ENCODE results near the gene CKAP5.

The CKAP5 gene

DNA sequence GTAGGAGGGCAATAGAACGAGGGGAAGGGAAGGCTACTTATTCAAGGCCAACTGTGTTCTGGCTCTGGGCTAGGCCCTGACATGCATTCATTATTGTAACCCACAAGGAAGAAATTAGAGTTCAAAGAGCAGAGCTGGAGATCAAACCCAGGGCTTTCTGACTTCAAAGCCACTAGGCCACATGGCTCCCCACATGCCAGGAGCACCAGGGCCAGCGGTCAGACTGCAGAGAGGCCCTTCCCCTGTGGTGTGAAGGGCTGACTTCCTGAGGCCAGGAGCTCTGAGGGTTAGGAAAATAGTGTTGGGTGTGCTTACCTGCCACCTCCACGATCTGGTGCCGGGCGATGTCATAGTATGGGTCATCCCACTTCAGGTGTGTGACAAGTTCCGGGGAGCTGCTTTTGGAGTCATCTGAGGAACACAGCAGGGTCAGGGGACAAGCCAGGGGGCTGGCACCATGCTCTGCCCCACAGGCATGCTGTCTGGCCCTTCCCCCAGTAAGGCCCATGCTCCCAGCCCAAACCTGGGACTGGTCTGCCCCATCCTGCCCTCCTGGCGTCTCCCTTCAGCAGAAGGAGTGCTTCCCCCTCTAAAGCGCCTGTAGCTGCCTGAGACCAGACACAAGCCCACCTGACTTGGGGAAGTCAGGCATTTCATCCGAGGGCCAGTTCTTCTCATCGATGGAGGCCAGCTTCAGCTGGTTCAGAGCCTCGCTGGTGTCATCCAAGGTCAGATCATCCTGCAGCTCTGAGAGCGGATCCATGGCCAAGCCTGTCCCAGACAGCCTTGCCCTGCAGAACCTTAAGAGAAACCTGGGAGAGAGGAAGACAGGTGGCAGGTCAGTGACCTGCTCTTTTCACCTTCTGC lies 150.5 kb downstream of the CKAP5 start:
- DNase-seq = no peak

DNA sequence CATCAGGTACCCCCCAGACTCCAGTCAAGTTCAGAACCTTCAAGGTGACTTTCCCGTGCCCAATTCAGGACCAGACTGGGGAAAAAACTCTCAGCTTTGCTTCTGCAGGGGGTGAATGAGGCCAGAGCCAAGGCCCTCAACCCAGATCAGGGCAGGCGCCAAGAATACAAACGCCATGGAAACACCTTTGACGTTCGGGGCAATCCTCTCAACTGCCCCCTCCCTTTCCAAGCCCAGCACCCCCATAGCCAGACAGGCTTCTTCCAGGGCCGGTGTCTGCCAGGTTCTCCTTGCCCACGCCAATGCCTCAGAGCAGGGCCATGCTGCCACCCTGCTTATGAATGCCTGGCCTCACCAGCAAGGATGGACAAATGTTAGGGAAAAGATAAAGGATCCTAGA lies 151.5 kb downstream of the CKAP5 start:
- no peak for DNase-seq

DNA sequence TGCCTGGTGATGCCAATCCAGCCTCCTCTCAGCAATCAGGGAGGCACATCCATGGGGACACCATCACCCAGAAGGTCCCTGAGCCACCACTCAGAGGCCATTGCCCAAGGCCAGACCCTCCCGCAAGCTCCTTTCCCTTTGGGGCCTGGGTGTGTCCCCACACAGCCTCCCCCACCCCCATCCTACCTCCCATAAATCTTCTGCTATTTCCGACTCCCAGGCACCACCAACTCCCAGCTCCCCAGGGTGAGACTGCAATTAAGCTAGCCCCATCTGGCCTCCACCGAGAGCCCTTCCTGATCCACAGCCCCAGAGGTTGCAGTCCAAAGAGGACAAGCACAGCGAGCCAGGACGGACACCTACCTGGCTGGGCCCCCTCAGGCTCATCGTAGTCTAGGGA lies 152.0 kb downstream of the CKAP5 start:
- DNase-seq = no peak

DNA sequence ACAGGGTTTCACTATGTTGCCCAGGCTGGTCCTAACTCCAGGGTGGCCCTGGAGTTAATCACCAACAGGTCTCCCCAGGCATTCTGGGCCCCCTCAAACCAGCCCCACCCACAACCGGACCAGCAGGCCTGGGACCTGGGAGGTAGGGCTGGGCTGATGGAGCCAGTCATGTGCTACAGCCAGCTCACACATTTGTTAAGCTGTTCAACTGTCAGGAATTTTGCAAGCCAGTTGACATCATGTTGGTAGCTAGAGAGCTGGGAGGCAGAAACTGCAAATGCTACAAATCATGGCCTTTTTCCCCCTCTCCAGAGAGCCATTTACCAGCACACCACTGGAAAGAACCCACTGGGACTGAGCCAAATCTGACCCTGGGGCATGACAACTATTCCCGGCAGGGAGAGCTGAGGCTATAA lies 152.5 kb downstream of the CKAP5 start:
- peak; percentile 37 for DNase-seq
